ENCODE data around the gene UBASH3A. TPM values are rescaled to one million over a fixed set of nuclear protein-coding genes. Genes with fewer than 3 reads are reported as not detected.
A peak's percentile ranks its signal among the peaks of the same experiment; 100 is the strongest.

Gene UBASH3A
- total and polyA plus RNA-seq, 2 donors (not counting 1 experiment from before 2014, with no cell fraction given) = 0.12 to 0.33 TPM

DNA sequence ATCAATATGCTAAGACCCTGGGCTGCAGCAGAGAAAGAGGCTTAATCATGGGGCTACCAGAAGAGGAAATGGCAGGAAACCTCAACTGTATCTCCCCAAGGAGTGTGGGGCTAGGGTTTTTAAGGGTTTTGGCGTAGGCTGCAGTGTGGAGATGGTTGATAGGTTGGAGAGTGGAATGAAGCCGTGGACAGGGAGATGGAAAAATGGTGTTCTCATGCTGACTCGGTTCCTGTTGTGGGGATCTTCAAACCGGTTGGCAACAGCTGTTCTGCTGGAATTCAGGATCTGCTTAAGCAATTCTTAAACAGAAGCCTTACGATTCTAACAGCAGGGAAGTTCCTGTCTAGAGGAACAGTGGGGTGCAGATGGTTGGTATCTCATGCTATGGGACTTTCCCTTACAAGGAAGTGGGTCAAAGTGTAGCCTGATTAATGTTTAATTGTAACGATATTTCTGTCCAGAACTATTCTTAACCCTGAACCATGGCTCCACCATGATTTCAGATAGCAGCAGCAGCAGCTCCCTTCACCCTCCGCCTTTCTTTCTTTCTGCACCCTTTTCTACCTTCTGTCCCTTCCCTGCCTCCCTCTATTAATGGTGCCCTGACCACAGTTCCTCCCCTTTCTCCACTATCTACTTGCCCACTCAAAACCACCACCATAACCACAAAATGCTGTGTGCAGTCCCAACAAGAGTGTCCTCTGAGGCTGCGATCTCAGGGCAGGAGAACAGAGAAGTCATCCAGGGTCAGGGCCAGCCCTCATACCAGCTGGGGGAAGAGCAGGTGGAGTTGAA is 61.5 kb downstream of the UBASH3A start:
- peak; percentile 83 for DNase-seq
- peaks cover 69 to 82% of the 10 kb centered on the region in 2 donors for H3K4me1 ChIP-seq (ENCODE audit: control insufficient read depth in 2 of 2, insufficient read depth in 2 of 2, low read length in 2 of 2)
- peak; percentile 11 for ATAC-seq (ENCODE audit: low read depth)
- no peaks in the 10 kb centered on the region for H3K79me2 ChIP-seq (ENCODE audit: control insufficient read depth, insufficient read depth, low read length)
- H3K9ac ChIP-seq (ENCODE audit: low read length) = peak overlapping the region; percentile 19
- peaks cover 0 to 8% (median 0%) of the 10 kb centered on the region in 4 experiments for H3K27me3 ChIP-seq (replicated peaks in 1 of 4; ENCODE audit: control extremely low read depth in 1 of 4, control insufficient read depth in 3 of 4, insufficient read depth in 4 of 4, low read length in 3 of 4)
- peaks cover 0 to 5% (median 0%) of the 10 kb centered on the region in 3 donors for H3K9me3 ChIP-seq (ENCODE audit: control extremely low read depth in 1 of 3, control insufficient read depth in 2 of 3, insufficient read depth in 1 of 3, low read length in 2 of 3)
- peak overlapping the region; percentile 58 for H3K4me2 ChIP-seq (replicated peaks; ENCODE audit: low read depth, low read length, poor library complexity, severe bottlenecking)
- H3K36me3 ChIP-seq (replicated peaks in 1 of 2; ENCODE audit: control extremely low read depth in 1 of 2, control insufficient read depth in 1 of 2, extremely low read depth in 1 of 2, insufficient read depth in 2 of 2, low read length in 1 of 2) = no peaks in the 10 kb centered on the region
- intact Hi-C loops (cut with micrococcal nuclease) = no loop called here
- CTCF ChIA-PET = interaction anchor here (0.5 kb wide), 1 partner anchor 320 kb away, joined by 3 read pairs; no protein-coding TSS in a partner anchor
- no peaks in the 10 kb centered on the region for H4K20me1 ChIP-seq (ENCODE audit: control insufficient read depth, insufficient read depth, low read length, poor library complexity, severe bottlenecking)
- no peak overlapping the region for H2AFZ ChIP-seq (ENCODE audit: insufficient read depth, low read depth, low read length, poor library complexity, severe bottlenecking)
- Mint-ChIP-seq H3K4me1 (peaks cover 74% of the 10 kb centered on the region), H3K27ac (peak overlapping the region; percentile 69), H3K27me3 (peaks cover 7% of the 10 kb centered on the region), H3K9me3 (ENCODE audit: insufficient read depth) (no peaks in the 10 kb centered on the region), H3K4me3 (peak overlapping the region; percentile 65)
- H3K27ac ChIP-seq (ENCODE audit: low read length in 2 of 2) = peak overlapping the region in 1 of 2 donors; percentile 67
- TF ChIP-seq EZH2 (IDR thresholded peaks at IDR 0.05; ENCODE audit: borderline replicate concordance, insufficient read depth, low read depth, low read length, poor library complexity, severe bottlenecking) = no peak
- TF ChIP-seq, protein P1, sequence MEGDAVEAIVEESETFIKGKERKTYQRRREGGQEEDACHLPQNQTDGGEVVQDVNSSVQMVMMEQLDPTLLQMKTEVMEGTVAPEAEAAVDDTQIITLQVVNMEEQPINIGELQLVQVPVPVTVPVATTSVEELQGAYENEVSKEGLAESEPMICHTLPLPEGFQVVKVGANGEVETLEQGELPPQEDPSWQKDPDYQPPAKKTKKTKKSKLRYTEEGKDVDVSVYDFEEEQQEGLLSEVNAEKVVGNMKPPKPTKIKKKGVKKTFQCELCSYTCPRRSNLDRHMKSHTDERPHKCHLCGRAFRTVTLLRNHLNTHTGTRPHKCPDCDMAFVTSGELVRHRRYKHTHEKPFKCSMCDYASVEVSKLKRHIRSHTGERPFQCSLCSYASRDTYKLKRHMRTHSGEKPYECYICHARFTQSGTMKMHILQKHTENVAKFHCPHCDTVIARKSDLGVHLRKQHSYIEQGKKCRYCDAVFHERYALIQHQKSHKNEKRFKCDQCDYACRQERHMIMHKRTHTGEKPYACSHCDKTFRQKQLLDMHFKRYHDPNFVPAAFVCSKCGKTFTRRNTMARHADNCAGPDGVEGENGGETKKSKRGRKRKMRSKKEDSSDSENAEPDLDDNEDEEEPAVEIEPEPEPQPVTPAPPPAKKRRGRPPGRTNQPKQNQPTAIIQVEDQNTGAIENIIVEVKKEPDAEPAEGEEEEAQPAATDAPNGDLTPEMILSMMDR (IDR thresholded peaks at IDR 0.05) = no peak
- POLR2A ChIA-PET = no interaction called here
- H3K4me3 ChIP-seq (ENCODE audit: control extremely low read depth in 1 of 5, extremely low read depth in 1 of 5, insufficient read depth in 1 of 5, low read depth in 2 of 5, low read length in 4 of 5) = peak overlapping the region in 1 of 5 experiments; percentile 22
- WGBS (ENCODE audit: insufficient coverage) = 2% methylated on average over 5 of the region's 8 CpGs

DNA sequence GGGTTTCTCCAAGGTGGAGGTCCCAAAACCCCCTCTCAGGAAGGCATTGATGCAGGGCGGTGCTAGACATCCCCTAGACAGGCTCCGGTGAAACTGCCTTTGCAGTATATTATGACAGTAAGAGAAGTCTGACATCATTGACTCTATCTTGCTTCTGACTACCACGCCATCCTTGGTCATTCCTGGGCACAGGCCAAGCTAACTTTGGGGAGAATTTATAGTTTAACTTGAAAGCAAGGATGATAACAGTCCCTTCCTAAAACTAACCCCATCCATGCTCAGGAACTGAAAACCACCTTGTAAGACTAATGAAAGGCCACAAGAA is 62.1 kb downstream of the UBASH3A start:
- no peak overlapping the region for H3K4me3 ChIP-seq (ENCODE audit: control extremely low read depth in 1 of 5, extremely low read depth in 1 of 5, insufficient read depth in 1 of 5, low read depth in 2 of 5, low read length in 4 of 5)
- ChIA-PET CTCF (interaction anchor here (0.5 to 0.7 kb wide), 2 partner anchors 28 to 321 kb away, joined by 3 to 4 read pairs; no protein-coding TSS in a partner anchor), POLR2A (no interaction called here)
- ATAC-seq (ENCODE audit: low read depth) (no peak), DNase-seq (no peak)
- peaks cover 7% of the 10 kb centered on the region for H3K27me3 Mint-ChIP-seq
- H3K27ac Mint-ChIP-seq = peak overlapping the region; percentile 69
- H3K36me3 ChIP-seq (replicated peaks in 1 of 2; ENCODE audit: control extremely low read depth in 1 of 2, control insufficient read depth in 1 of 2, extremely low read depth in 1 of 2, insufficient read depth in 2 of 2, low read length in 1 of 2) = no peaks in the 10 kb centered on the region
- H4K20me1 ChIP-seq (ENCODE audit: control insufficient read depth, insufficient read depth, low read length, poor library complexity, severe bottlenecking) = no peaks in the 10 kb centered on the region
- H2AFZ ChIP-seq (ENCODE audit: insufficient read depth, low read depth, low read length, poor library complexity, severe bottlenecking) = no peak overlapping the region
- no peaks in the 10 kb centered on the region for H3K9me3 Mint-ChIP-seq (ENCODE audit: insufficient read depth)
- H3K4me1 Mint-ChIP-seq = peaks cover 69% of the 10 kb centered on the region
- intact Hi-C loops (cut with micrococcal nuclease) = no loop called here
- peaks cover 0 to 8% (median 0%) of the 10 kb centered on the region in 4 experiments for H3K27me3 ChIP-seq (replicated peaks in 1 of 4; ENCODE audit: control extremely low read depth in 1 of 4, control insufficient read depth in 3 of 4, insufficient read depth in 4 of 4, low read length in 3 of 4)
- no CpG with 5 or more reads among the region's 3 CpGs for WGBS (ENCODE audit: insufficient coverage)
- peak overlapping the region; percentile 58 for H3K4me2 ChIP-seq (replicated peaks; ENCODE audit: low read depth, low read length, poor library complexity, severe bottlenecking)
- peaks cover 63 to 77% of the 10 kb centered on the region in 2 donors for H3K4me1 ChIP-seq (ENCODE audit: control insufficient read depth in 2 of 2, insufficient read depth in 2 of 2, low read length in 2 of 2)
- TF ChIP-seq, protein P1 (IDR thresholded peaks at IDR 0.05) = no peak
- TF ChIP-seq EZH2 (IDR thresholded peaks at IDR 0.05; ENCODE audit: borderline replicate concordance, insufficient read depth, low read depth, low read length, poor library complexity, severe bottlenecking) = no peak
- H3K79me2 ChIP-seq (ENCODE audit: control insufficient read depth, insufficient read depth, low read length) = no peaks in the 10 kb centered on the region
- H3K9me3 ChIP-seq (ENCODE audit: control extremely low read depth in 1 of 3, control insufficient read depth in 2 of 3, insufficient read depth in 1 of 3, low read length in 2 of 3) = peaks cover 0 to 5% (median 0%) of the 10 kb centered on the region in 3 donors
- H3K4me3 Mint-ChIP-seq = peak overlapping the region; percentile 65
- peak overlapping the region in 1 of 2 donors; percentile 67 for H3K27ac ChIP-seq (ENCODE audit: low read length in 2 of 2)
- no peak overlapping the region for H3K9ac ChIP-seq (ENCODE audit: low read length)

Measured in B cell (primary cell).